Keratinocyte (primary cell): ENCODE data around the gene CNTF. TPM values are rescaled to one million over a fixed set of nuclear protein-coding genes. Genes with fewer than 3 reads are reported as not detected.
A peak's percentile ranks its signal among the peaks of the same experiment; 100 is the strongest.

Experiments
- DNase-seq: peaks from one replicate; pipeline ENCODE4 v3.0.0-alpha.2; 2011; ENCODE audit warnings: low read depth, missing footprints, low spot score
- FAIRE-seq: peaks from 2 replicates; lab custom pipeline; 2011; peaks lifted over from hg19 to GRCh38; lab: Jason Lieb, UNC
- H2AFZ ChIP-seq: 2 replicates; pipeline ENCODE4 v1.6.0; 2012; ENCODE audit warnings: low read length, control low read depth, inconsistent platforms; ENCODE audit not compliant: control insufficient read depth
- H3K27ac ChIP-seq: 2 replicates; pipeline ENCODE4 v1.5.1; 2011; ENCODE audit warnings: low read length; ENCODE audit not compliant: control insufficient read depth, insufficient read depth
- H3K27me3 ChIP-seq: 3 replicates; pipeline ENCODE4 v1.6.0; 2011; ENCODE audit warnings: low read length; ENCODE audit not compliant: control insufficient read depth, insufficient read depth; ENCODE audit errors: extremely low read depth
- H3K36me3 ChIP-seq, 2 experiments: 2 replicates in 1 of 2; 3 replicates in 1 of 2; pipeline ENCODE4 v1.5.1; 2011; ENCODE audit warnings: low read length in 2 of 2, mild to moderate bottlenecking in 1 of 2; ENCODE audit not compliant: control insufficient read depth in 2 of 2, insufficient read depth in 2 of 2; ENCODE audit errors: extremely low read depth in 1 of 2
- H3K4me1 ChIP-seq: 3 replicates; pipeline ENCODE4 v1.5.1; 2011; ENCODE audit warnings: low read length; ENCODE audit not compliant: control insufficient read depth, insufficient read depth; ENCODE audit errors: extremely low read depth
- H3K4me2 ChIP-seq: 3 replicates; pipeline ENCODE4 v1.6.0; 2011; ENCODE audit warnings: low read depth, low read length; ENCODE audit not compliant: control insufficient read depth, insufficient read depth; ENCODE audit errors: extremely low read depth
- H3K4me3 ChIP-seq, 3 experiments: fragments of 200-600 bp in 1 of 3; sonication (generic) in 1 of 3; 2 replicates in 2 of 3; 3 replicates in 1 of 3; pipeline ENCODE4 v1.5.1; 2011 to 2016; ENCODE audit warnings: low read length in 3 of 3, mild to moderate bottlenecking in 3 of 3, control low read depth in 2 of 3, inconsistent platforms in 1 of 3, low read depth in 1 of 3, mixed read lengths in 1 of 3, mixed run types in 1 of 3, moderate library complexity in 1 of 3; ENCODE audit not compliant: control insufficient read depth in 2 of 3, insufficient read depth in 2 of 3; ENCODE audit errors: extremely low read depth in 1 of 3
- H3K79me2 ChIP-seq: 2 replicates; pipeline ENCODE4 v1.6.0; 2012; ENCODE audit warnings: low read length; ENCODE audit not compliant: control insufficient read depth, insufficient read depth
- H3K9ac ChIP-seq: 3 replicates; pipeline ENCODE4 v1.6.0; 2011; ENCODE audit warnings: low read length; ENCODE audit not compliant: control insufficient read depth, insufficient read depth; ENCODE audit errors: extremely low read depth
- H3K9me1 ChIP-seq: 3 replicates; pipeline ENCODE4 v1.6.0; 2011; ENCODE audit warnings: low read length; ENCODE audit not compliant: control insufficient read depth, insufficient read depth; ENCODE audit errors: extremely low read depth
- H3K9me3 ChIP-seq: 2 replicates; pipeline ENCODE4 v1.5.1; 2012; ENCODE audit warnings: low read depth, low read length; ENCODE audit not compliant: control insufficient read depth
- H4K20me1 ChIP-seq: 3 replicates; pipeline ENCODE4 v1.6.0; 2011; ENCODE audit warnings: low read length; ENCODE audit not compliant: control insufficient read depth, insufficient read depth; ENCODE audit errors: extremely low read depth
- CTCF ChIP-seq, 3 experiments: IDR thresholded peaks in 1 of 3; conservative IDR thresholded peaks in 1 of 3; optimal IDR thresholded peaks in 1 of 3; 2 replicates in 2 of 3; 3 replicates in 1 of 3; pipeline versions ENCODE3 to v1.5.1; 2011; ENCODE audit warnings: low read length in 3 of 3, mild to moderate bottlenecking in 3 of 3, moderate library complexity in 2 of 3, control low read depth in 1 of 3, inconsistent platforms in 1 of 3; ENCODE audit not compliant: insufficient read depth in 2 of 3; ENCODE audit errors: extremely low read depth in 1 of 3
- EZH2 ChIP-seq: IDR thresholded peaks from one replicate; pipeline ENCODE4 v1.6.1; 2012; ENCODE audit warnings: inconsistent platforms, mild to moderate bottlenecking, low read length, moderate library complexity
- dilution Hi-C: fragments of 300-500 bp; cut with MboI; formaldehyde crosslinking; loops from one replicate; pipeline ENCODE4 v1.7.0; 2020; ENCODE audit warnings: low sequenced_read_pairs; ENCODE audit not compliant: extremely low pct_ligation_motif_present
- polyA plus RNA-seq, 5 experiments: library from polyadenylated mRNA; depleted of rRNA in 3 of 5; stranded (reverse) in 3 of 5; stranded (forward) in 1 of 5; unstranded in 1 of 5; fragments of >200 nt; gene quantifications; 1 replicate in 1 of 5; 2 replicates in 3 of 5; 3 replicates in 1 of 5; pipeline versions ENCODE4 v1.2.1 to v1.2.3, GENCODE V29; 2011 to 2012; ENCODE audit warnings: missing spikeins in 2 of 5, low read depth in 1 of 5, low replicate concordance in 1 of 5

CNTF gene
- polyA plus RNA-seq, 1 donor (not counting 4 experiments of a cell fraction or from before 2014, with no cell fraction given), result 1.9 TPM

GRCh38 chr11:58628446-58628845, 6.0 kb downstream of the CNTF start:
- Histone ChIP-seq H4K20me1 (no peaks in the 10 kb centered on the region), H3K27me3 (no peaks in the 10 kb centered on the region), H3K9me1 (no peaks in the 10 kb centered on the region), H3K4me1 (peaks cover 50% of the 10 kb centered on the region), H3K9ac (peak overlapping the region; percentile 62), H3K36me3 (peaks cover 2 to 10% of the 10 kb centered on the region in 2 experiments), H3K4me2 (peak overlapping the region; percentile 85), H3K79me2 (no peaks in the 10 kb centered on the region), H3K9me3 (no peaks in the 10 kb centered on the region), H3K27ac (peak overlapping the region; percentile 89), H2AFZ (no peak overlapping the region), H3K4me3 (peak overlapping the region in 1 of 3 experiments; percentile 23)
- FAIRE-seq, result no peak
- dilution Hi-C loops, result no loop called here
- TF ChIP-seq CTCF (optimal IDR thresholded peaks at IDR 0.05 in 1 of 3, IDR thresholded peaks at IDR 0.05 in 1 of 3, conservative IDR thresholded peaks at IDR 0.05 in 1 of 3; ENCODE audit: extremely low read depth in 1 of 3, insufficient read depth in 2 of 3, low read length in 3 of 3) (no peak), EZH2 (no peak)
- no peak for DNase-seq

GRCh38 chr11:58629857-58630256, 7.4 kb downstream of the CNTF start:
- Histone ChIP-seq H2AFZ (no peak overlapping the region), H3K79me2 (no peaks in the 10 kb centered on the region), H3K4me2 (peak overlapping the region; percentile 17), H3K9ac (no peak overlapping the region), H3K4me1 (peaks cover 50% of the 10 kb centered on the region), H3K9me3 (no peaks in the 10 kb centered on the region), H3K36me3 (peaks cover 0 to 6% of the 10 kb centered on the region in 2 experiments), H4K20me1 (no peaks in the 10 kb centered on the region), H3K27ac (peak overlapping the region; percentile 89), H3K27me3 (no peaks in the 10 kb centered on the region), H3K4me3 (no peak overlapping the region), H3K9me1 (no peaks in the 10 kb centered on the region)
- dilution Hi-C loops, result no loop called here
- DNase-seq (no peak), FAIRE-seq (peak; percentile 60)
- peak; percentile 58 to 75 (median 75) for TF ChIP-seq CTCF (optimal IDR thresholded peaks at IDR 0.05 in 1 of 3, IDR thresholded peaks at IDR 0.05 in 1 of 3, conservative IDR thresholded peaks at IDR 0.05 in 1 of 3; ENCODE audit: extremely low read depth in 1 of 3, insufficient read depth in 2 of 3, low read length in 3 of 3)
- TF ChIP-seq EZH2, result no peak
